MM.1S (cell line): ENCODE results near the gene ZNF286A.

ENCODE experiments used
- EZH2 ChIP-seq: fragments of 300-600 bp; sonication (generic); optimal IDR thresholded peaks from 2 replicates; pipeline ENCODE3; 2017; ENCODE audit warnings: low read depth, mild to moderate bottlenecking, antibody characterized with exemption, low read length, mixed read lengths
- EZH2phosphoT487 ChIP-seq: fragments of 300-600 bp; sonication (generic); IDR thresholded peaks from 2 replicates; pipeline ENCODE4 v1.6.1; 2018; ENCODE audit warnings: antibody characterized with exemption, low read length
- TF ChIP-seq, protein P1 (sequence below): fragments of 300-600 bp; sonication (generic); IDR thresholded peaks from 2 replicates; pipeline ENCODE4 v1.5.1; 2016; ENCODE audit warnings: antibody characterized with exemption, low read length, mixed read lengths

DNA sequence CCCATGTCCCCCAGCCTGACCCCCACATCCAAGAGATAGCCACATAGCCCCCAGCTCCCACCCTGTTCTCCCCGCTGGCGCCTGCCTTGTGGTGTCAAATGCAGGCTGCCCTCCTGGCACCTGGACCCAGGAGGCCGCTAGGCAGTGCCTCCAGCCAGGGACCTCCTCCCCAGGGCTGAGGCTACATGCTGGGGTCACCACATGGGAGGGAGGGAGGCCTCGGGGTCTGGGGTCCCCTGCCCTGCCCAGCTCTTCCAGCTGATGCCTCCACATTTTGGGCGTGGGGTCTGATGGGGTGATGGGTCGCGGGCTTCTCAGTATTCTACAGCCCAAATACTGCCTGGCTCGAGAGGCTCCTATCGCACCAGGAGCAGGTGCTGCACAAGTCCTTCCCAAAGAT lies 42.1 kb downstream of the ZNF286A start:
- no peak for TF ChIP-seq EZH2phosphoT487
- TF ChIP-seq, protein P1, sequence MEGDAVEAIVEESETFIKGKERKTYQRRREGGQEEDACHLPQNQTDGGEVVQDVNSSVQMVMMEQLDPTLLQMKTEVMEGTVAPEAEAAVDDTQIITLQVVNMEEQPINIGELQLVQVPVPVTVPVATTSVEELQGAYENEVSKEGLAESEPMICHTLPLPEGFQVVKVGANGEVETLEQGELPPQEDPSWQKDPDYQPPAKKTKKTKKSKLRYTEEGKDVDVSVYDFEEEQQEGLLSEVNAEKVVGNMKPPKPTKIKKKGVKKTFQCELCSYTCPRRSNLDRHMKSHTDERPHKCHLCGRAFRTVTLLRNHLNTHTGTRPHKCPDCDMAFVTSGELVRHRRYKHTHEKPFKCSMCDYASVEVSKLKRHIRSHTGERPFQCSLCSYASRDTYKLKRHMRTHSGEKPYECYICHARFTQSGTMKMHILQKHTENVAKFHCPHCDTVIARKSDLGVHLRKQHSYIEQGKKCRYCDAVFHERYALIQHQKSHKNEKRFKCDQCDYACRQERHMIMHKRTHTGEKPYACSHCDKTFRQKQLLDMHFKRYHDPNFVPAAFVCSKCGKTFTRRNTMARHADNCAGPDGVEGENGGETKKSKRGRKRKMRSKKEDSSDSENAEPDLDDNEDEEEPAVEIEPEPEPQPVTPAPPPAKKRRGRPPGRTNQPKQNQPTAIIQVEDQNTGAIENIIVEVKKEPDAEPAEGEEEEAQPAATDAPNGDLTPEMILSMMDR = no peak
- no peak for TF ChIP-seq EZH2
